NK-92 treated with Interleukin-12 subunit alpha and Interleukin-12 subunit beta, amount 100 ng/mL, for 24 hours (cell line): ENCODE measurements around the gene MYL7.

Experiments used
- DNase-seq: peaks from one replicate; lab custom pipeline; 2025; lab: John Stamatoyannopoulos, UW

MYL7 gene

GRCh38 chr7:44100458-44101302 is 40.5 kb downstream of the MYL7 start:
- DNase-seq: no peak

GRCh38 chr7:44099669-44100068 is 41.5 kb downstream of the MYL7 start:
- no peak for DNase-seq

DNA sequence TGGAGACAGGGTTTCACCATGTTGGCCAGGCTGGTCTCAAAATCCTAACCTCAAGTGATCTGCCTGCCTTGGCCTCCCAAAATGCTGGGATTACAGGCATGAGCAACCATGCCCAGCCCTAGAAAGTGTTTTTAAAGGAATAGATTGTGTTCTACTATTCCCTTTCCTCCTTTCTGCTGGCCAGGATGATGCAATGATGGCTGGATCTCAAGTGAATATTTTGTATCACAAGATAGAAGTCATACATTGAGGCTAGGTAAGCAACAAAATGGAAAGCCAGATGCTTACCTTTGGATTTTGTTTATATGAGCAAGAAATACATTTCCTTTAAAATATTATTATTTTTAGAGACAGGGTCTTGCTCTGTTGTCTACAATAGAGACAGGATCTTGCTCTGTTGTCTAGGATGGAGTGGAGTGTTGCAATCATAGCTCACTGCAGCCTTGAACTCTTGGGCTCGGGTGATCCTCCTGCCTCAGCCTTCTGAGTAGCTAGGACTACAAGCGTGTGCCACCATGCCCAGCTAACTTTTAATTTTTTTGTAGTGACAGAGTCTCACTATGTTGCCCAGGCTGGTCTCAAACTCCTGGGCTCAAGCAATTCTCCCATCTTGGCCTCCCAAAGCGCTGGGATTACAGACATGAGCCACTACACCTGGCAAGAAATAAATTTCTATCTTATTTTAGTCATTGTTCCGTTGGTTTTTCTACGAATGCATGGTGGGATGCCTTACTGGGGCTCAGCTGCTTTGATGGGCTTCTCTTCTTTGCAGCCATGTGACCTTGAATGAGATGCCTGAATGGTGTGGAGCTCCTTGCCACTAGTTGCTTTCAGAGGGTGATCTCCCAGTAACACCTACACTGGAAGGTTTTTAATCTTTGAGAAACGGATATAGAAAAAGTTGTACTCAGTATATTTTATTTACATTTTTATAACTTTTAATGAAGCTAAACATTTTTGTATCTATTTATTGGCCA is 42.8 kb downstream of the MYL7 start:
- no peak for DNase-seq

DNA sequence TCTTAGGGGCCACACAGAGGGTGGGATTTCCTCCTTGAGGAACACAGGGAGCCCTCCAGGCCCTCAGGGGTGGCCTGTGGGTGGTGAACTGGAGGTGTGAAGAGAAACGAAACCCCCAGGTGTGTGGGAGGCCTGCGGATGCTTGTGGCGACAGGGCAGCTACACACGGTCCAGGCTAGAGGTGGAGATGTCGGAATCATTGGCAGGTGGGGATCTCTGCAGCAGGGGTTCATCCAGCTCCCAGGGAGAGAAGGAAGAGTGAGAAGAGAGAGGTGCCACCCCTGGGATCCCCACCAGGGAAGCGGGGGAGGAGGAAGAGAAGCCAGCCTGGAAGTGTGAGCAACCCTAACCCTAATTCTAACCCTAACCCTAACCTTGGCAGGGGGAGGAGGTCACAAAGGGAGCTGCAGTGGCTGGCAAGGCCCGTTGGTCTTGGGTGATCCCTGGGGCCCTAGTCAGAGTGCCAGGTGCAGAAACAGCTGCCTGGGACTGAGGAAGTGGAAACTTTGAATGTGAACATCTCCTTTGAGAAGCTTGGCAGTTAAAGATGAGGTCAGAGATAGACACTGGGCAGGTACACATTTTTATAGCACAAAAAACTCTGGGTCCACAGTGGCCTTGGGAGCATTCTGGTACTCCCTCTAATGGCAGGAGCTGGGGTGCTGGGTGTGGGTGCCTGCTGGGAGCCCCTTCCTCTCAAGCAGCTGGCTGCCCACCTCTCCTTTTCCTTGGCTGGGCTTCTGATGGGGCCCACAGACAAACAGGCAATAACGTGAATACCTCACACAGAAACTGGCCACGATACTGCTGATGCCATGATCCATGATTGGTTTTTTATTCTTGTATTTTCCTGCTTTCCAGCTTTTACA is 43.8 kb downstream of the MYL7 start:
- no peak for DNase-seq

GRCh38 chr7:44096326-44096881 is 44.7 kb downstream of the MYL7 start:
- no peak for DNase-seq

GRCh38 chr7:44095781-44096180 is 45.4 kb downstream of the MYL7 start:
- no peak for DNase-seq

DNA sequence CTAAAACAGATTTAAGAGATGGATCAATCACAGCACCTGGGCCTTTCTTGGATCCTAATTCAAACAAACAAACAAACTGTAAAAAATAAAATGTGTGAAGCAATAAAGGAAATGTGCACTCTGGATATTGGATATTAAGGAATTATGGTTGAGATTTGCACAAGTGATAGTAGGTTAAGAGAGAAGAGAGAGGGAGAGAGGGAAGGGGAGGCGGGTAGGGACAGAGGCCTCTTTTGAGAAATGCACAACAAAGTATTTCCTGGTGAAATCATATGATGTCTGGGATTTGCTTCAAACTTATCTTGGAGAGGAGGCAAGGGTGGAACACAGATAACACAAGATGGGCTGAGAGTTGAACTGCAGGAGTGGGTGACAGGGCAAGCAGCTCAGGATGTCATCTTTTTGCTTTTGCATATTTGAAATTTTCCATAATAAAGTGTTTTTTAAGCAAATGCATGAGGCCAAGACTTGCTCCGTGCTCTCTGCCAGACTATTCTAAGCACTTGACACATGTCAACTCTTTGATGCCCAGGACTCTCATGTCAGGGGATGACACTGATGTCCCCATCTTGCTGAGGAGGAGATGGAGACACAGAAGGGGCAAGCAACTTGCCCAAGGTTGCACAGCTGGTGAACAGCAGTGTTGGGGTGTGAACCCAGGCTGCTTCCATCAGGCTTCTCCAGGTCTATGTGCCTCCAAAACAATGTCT is 46.1 kb downstream of the MYL7 start:
- DNase-seq: no peak

- DNase-seq: no peak
Observed at GRCh38 chr7:44094365-44094764, 46.8 kb downstream of the MYL7 start.

DNA sequence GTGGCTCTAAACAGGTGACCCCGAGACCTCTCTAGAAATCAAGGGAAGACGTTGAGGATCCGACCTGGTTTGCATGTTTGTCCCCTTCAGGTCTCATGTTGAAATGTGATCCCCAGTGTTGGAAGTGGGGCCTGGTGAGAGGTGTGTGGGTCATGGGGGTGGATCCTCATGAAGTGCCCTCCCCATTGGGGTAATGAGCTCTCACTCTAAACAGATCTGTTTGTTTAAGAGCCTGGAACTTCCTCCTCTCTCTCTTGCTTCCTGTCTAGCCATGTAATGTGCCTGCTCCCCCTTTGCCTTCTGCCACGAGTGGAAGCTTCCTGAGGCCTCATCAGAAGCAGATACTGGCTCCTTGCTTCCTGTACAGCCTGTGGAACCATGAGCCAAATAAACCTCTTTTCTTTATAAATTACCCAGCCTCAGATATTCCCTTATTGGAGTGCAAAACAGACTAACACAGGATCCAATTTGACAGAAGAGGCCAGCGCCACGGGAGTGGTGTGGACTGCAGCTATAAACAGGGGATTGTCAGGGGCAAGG is 48.0 kb downstream of the MYL7 start:
- DNase-seq: no peak
